22Rv1 (cell line): ENCODE data around the gene TOLLIP.

ENCODE experiments used
- CTCF ChIP-seq: fragments of 450-650 bp; IDR thresholded peaks from 2 replicates; pipeline ENCODE4 v1.5.1; 2017; ENCODE audit warnings: mild to moderate bottlenecking
- ZFX ChIP-seq: fragments of 450-650 bp; IDR thresholded peaks from 2 replicates; pipeline ENCODE4 v1.6.1; 2017; ENCODE audit warnings: antibody characterized with exemption, borderline replicate concordance

GRCh38 chr11:1229471-1230120, 79.8 kb downstream of the TOLLIP start:
- TF ChIP-seq CTCF, result no peak
- no peak for TF ChIP-seq ZFX
